HepG2 (cell line): ENCODE measurements around the gene THPO. TPM values are rescaled to one million over a fixed set of nuclear protein-coding genes. Genes with fewer than 3 reads are reported as not detected.

ENCODE experiments used
- ARID4A ChIP-seq: sonication (generic); formaldehyde crosslinking; IDR thresholded peaks from 2 replicates; pipeline ENCODE4 v1.5.0; 2020; ENCODE audit warnings: mild to moderate bottlenecking, missing genetic modification reagents, borderline replicate concordance
- ARNTL ChIP-seq: sonication (generic); formaldehyde crosslinking; IDR thresholded peaks from 2 replicates; pipeline ENCODE4 v1.4.0; 2020; ENCODE audit warnings: mild to moderate bottlenecking, missing genetic modification reagents
- CREBL2 ChIP-seq: sonication (generic); formaldehyde crosslinking; IDR thresholded peaks from 2 replicates; pipeline ENCODE4 v1.8.1; 2023; ENCODE audit warnings: missing genetic modification reagents, mild to moderate bottlenecking, borderline replicate concordance
- HES4 ChIP-seq: sonication (generic); formaldehyde crosslinking; IDR thresholded peaks from 2 replicates; pipeline ENCODE4 v1.9.0; 2021; ENCODE audit warnings: mild to moderate bottlenecking, missing genetic modification reagents, borderline replicate concordance
- KDM3A ChIP-seq: IDR thresholded peaks from 2 replicates; pipeline ENCODE4 v1.6.1; 2018; ENCODE audit warnings: low read depth, missing compliant biosample characterization
- KLF12 ChIP-seq: sonication (generic); formaldehyde crosslinking; IDR thresholded peaks from 2 replicates; pipeline ENCODE4 v1.4.0; 2020; ENCODE audit warnings: missing genetic modification reagents, borderline replicate concordance
- MEIS2 ChIP-seq: sonication (generic); formaldehyde crosslinking; IDR thresholded peaks from 2 replicates; pipeline ENCODE4 v1.9.0; 2021; ENCODE audit warnings: mild to moderate bottlenecking, missing genetic modification reagents
- MTF1 ChIP-seq: sonication (generic); formaldehyde crosslinking; IDR thresholded peaks from 2 replicates; pipeline ENCODE4 v1.5.0; 2020; ENCODE audit warnings: missing genetic modification reagents
- NR2F6 ChIP-seq, 2 experiments: IDR thresholded peaks; 2 replicates each; pipeline ENCODE4 v1.6.1; 2016; ENCODE audit warnings: antibody characterized with exemption in 1 of 2, mild to moderate bottlenecking in 1 of 2
- PBX2 ChIP-seq: IDR thresholded peaks from 2 replicates; pipeline ENCODE4 v1.6.1; 2016; ENCODE audit warnings: control low read depth
- PHF21A ChIP-seq: sonication (generic); formaldehyde crosslinking; IDR thresholded peaks from 2 replicates; pipeline ENCODE4 v1.5.0; 2020; ENCODE audit warnings: mild to moderate bottlenecking, missing genetic modification reagents
- POLR2G ChIP-seq: fragments of 200-400 bp; formaldehyde crosslinking; IDR thresholded peaks from 2 replicates; pipeline ENCODE4 v1.6.1; 2018; ENCODE audit warnings: mild to moderate bottlenecking, low read depth, low read length, moderate library complexity
- PRDM15 ChIP-seq: sonication (generic); formaldehyde crosslinking; IDR thresholded peaks from 2 replicates; pipeline ENCODE4 v1.4.0; 2020; ENCODE audit warnings: missing genetic modification reagents
- RBM22 ChIP-seq: fragments of 200-400 bp; formaldehyde crosslinking; optimal IDR thresholded peaks from 2 replicates; pipeline ENCODE3; 2017; ENCODE audit warnings: mild to moderate bottlenecking, low read length, moderate library complexity
- SIN3A ChIP-seq: IDR thresholded peaks from 2 replicates; pipeline ENCODE4 v1.6.1; 2011; ENCODE audit warnings: low read depth, mild to moderate bottlenecking, control low read depth, low read length, borderline replicate concordance
- SP5 ChIP-seq: IDR thresholded peaks from 2 replicates; pipeline ENCODE4 v1.6.1; 2016; ENCODE audit warnings: low read depth, borderline replicate concordance
- ZNF34 ChIP-seq: sonication (generic); formaldehyde crosslinking; IDR thresholded peaks from 2 replicates; pipeline ENCODE4 v1.4.0; 2020; ENCODE audit warnings: mild to moderate bottlenecking, missing genetic modification reagents, borderline replicate concordance
- ZNF558 ChIP-seq: sonication (generic); formaldehyde crosslinking; IDR thresholded peaks from 2 replicates; pipeline ENCODE4 v1.9.0; 2022; ENCODE audit warnings: mild to moderate bottlenecking, missing genetic modification reagents, borderline replicate concordance
- ZNF563 ChIP-seq: sonication (generic); formaldehyde crosslinking; IDR thresholded peaks from 2 replicates; pipeline ENCODE4 v1.8.0; 2022; ENCODE audit warnings: mild to moderate bottlenecking, moderate library complexity, missing genetic modification reagents
- ZNF572 ChIP-seq: sonication (generic); formaldehyde crosslinking; IDR thresholded peaks from 2 replicates; pipeline ENCODE4 v1.5.1; 2020; ENCODE audit warnings: mild to moderate bottlenecking, missing genetic modification reagents
- ZNF777 ChIP-seq: sonication (generic); formaldehyde crosslinking; IDR thresholded peaks from 2 replicates; pipeline ENCODE4 v1.4.0; 2020; ENCODE audit warnings: missing genetic modification reagents
- ZSCAN25 ChIP-seq: sonication (generic); formaldehyde crosslinking; IDR thresholded peaks from 2 replicates; pipeline ENCODE4 v1.8.0; 2022; ENCODE audit warnings: mild to moderate bottlenecking, missing genetic modification reagents
- polyA plus RNA-seq, 8 experiments: library from polyadenylated mRNA; depleted of rRNA in 3 of 8; stranded (reverse) in 7 of 8; unstranded in 1 of 8; fragments of >200 nt; fragmentation: Illumina TruSeq in 4 of 8; extraction: Trizol in 4 of 8; gene quantifications; 2 replicates each; pipeline versions ENCODE4 v1.2.1 to v1.2.3, GENCODE V29; 2011 to 2016; ENCODE audit warnings: low read depth in 4 of 8, missing spikeins in 1 of 8, mixed read lengths in 1 of 8; ENCODE audit not compliant: insufficient read depth in 1 of 8
- total RNA-seq, 5 experiments: library from RNA; depleted of rRNA; stranded (reverse); fragments of >200 nt; fragmentation: Illumina TruSeq; extraction: Trizol; gene quantifications; 2 replicates each; pipeline ENCODE4 v1.2.3, GENCODE V29; 2016; ENCODE audit warnings: low read depth in 1 of 5

The THPO gene
- total and polyA plus RNA-seq, 2 of the 13 experiments (the other 11 are each of a cell fraction or from before 2014, with no cell fraction given) = 2.8 to 4.8 TPM

GRCh38 chr3:184361532-184361931 lies 16.5 kb downstream of the THPO start, which contains the start of the genes CLCN2 and POLR2H (continued):
- TF ChIP-seq HES4 (peak; percentile 38), SP5 (CRISPR knock-in tag) (peak; percentile 54; the same call in 1 of the 2 replicates), ZNF777 (CRISPR knock-in tag) (peak; percentile 69; the same call in 1 of the 2 replicates), MTF1 (CRISPR knock-in tag) (no peak), PBX2 (no peak), PHF21A (CRISPR knock-in tag) (peak; percentile 60; the same call in 1 of the 2 replicates), ZNF563 (CRISPR knock-in tag) (0 out of 2 replicates have a peak, but pooled peaks have one; percentile 59), SIN3A (0 out of 2 replicates have a peak, but pooled peaks have one; percentile 44), NR2F6 (IDR thresholded peaks at IDR 0.05) (no peak), NR2F6 (CRISPR knock-in tag; IDR thresholded peaks at IDR 0.05) (0 out of 2 replicates have a peak, but pooled peaks have one; percentile 8), MEIS2 (CRISPR knock-in tag) (peak; percentile 74; the same call in 1 of the 2 replicates), RBM22 (no peak), ZNF34 (CRISPR knock-in tag) (no peak), KDM3A (0 out of 2 replicates have a peak, but pooled peaks have one; percentile 31), KLF12 (peak; percentile 93), PRDM15 (CRISPR knock-in tag) (peak; percentile 86; the same call in 1 of the 2 replicates), CREBL2 (no peak), POLR2G (peak; percentile 77; the same call in 1 of the 2 replicates), ARNTL (CRISPR knock-in tag) (peak; percentile 64), ZNF558 (CRISPR knock-in tag) (peak; percentile 75; the same call in 1 of the 2 replicates), ZNF572 (no peak), ARID4A (peak; percentile 69), ZSCAN25 (CRISPR knock-in tag) (0 out of 2 replicates have a peak, but pooled peaks have one; percentile 18)
